ENCODE measurements around the gene MGAT4B.

GRCh38 chr5:179768326-179769085, 38.2 kb downstream of the MGAT4B start:
- TF ChIP-seq CTCF (IDR thresholded peaks at IDR 0.05) (no peak), REST (IDR thresholded peaks at IDR 0.05; ENCODE audit: insufficient read depth in 1 of 2, low read depth in 2 of 2, low read length in 1 of 2) (no peak), POLR2AphosphoS5 (IDR thresholded peaks at IDR 0.05; ENCODE audit: low read depth, low read length) (no peak)

Data from Panc1 (cell line).